Central memory CD4-positive, alpha-beta T cell (primary cell): ENCODE results near the gene OAS1.
"Not testable (repeated sequence)": the region's sequence is repeated elsewhere in the genome, so short reads cannot be mapped to it uniquely, and the experiment has no call there.

Experiments
- DNase-seq: peaks from one replicate; pipeline ENCODE4 v3.0.0; 2022

The OAS1 gene

DNA sequence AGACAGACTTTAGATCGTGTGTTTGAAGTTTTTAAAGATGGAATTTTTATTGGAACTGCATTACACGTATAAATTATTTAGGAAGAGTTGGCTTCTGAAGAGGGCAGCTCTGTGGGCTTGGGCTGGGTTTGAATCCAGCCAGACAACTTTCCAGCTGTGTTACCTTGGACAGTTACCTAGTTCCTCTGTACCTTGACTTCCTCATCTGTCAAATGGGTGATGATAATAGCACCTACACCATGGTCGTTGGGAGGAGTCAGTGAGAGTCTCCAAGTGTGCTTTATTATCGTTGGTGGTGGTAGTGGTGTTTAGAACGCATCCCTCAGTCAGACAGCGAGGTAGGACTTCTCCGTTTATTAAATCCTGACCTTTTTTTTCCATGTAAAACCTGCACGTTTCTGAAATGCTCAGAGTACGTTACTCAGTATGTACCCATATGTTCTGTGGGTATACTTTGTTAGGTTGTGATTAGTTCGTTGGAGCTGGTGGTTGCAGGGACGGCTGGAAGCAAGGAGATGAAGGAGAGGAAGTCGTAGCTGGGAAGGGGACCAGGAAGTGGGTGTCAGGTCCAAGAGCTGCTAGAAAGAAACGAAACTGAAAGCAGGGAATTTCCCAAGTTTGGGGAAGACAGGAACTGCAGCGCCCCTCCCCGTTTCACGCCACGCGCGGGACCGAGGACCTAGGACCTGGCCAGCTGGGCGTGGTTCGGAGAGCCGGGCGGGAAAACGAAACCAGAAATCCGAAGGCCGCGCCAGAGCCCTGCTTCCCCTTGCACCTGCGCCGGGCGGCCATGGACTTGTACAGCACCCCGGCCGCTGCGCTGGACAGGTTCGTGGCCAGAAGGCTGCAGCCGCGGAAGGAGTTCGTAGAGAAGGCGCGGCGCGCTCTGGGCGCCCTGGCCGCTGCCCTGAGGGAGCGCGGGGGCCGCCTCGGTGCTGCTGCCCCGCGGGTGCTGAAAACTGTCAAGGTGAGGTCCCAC, 31.3 kb downstream of the OAS1 start, which contains the start of gene OAS3:
Gene OAS3, plus strand, starts transcription at position 734 of the 979 bp plus-strand sequence. Its CDS starts 57 bp downstream, at position 791.
- peak; percentile 67 for DNase-seq

DNA sequence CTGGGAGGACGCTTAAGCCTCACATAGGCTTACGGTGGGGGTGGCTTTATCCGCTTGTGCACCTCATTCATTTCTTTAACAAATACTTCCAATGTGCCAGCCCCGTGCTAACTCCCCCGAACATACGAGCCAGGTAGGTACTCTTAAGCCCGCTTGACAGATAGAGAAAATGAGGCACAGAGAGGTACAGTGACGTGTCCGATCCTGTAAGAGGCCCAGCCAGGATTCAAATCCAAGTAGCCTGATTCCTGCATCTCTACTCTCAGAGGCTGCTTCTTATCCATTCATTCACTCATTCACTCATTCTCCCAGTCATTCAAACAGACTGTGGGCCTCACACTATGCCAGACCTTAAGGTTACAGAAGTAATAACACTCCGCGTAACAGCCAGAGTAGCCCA, 32.0 kb downstream of the OAS1 start:
- DNase-seq = no peak

DNA sequence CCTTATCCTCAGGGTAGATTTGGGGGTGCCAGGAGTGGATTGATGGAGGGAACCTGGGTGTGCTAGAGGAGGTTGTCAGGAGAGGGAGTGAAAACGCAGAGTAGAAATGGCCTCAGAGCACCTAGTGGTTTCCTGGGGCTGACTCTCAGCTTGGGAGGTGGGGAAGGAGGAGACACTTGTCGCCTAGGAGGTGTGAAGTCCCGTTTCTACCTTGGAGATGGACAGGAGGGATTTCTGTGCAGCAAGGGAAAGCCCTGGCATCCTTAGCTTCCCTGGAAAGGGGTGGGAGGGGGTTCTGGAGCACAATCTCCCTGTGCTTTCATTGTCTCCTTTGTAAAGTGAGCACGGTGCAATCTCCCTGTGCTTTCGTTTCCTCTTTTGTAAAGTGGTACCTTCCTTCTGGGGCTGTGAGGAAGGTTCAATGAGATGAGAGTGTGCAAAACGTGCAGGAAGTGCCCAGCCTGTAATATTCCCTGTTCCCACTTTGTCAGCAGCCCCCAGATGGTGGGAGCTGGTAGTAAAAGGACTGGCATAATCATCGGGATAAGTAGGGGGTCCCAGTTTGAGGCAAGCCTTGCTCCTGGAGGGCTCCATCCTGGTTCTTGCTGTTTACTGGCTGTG, 33.1 kb downstream of the OAS1 start:
- no peak for DNase-seq

DNA sequence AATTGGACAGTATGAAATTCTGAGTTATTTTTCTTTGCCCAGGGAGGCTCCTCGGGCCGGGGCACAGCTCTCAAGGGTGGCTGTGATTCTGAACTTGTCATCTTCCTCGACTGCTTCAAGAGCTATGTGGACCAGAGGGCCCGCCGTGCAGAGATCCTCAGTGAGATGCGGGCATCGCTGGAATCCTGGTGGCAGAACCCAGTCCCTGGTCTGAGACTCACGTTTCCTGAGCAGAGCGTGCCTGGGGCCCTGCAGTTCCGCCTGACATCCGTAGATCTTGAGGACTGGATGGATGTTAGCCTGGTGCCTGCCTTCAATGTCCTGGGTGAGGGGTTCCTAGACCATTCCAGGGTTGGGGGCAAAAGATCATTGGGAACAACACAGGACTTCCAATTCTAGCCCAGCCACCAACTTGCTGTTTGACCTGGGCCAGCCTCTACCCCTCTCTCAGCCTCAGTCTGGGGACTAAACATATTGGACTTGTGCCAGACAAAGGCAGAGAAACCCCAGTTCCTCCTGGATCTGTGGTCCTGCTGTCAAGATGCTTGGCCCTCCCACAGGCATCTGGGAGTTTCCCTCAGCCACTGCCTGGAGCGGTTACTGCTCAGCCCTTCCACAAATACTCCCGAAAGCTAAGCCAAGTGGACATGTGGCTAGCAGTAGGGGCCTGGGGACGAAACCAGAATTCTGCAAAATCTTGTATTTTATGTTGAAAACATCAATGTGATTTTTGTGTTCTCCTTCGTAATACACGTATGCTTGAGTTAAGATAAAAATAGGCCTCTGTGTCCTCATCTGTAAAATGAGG, 35.0 kb downstream of the OAS1 start:
- no peak for DNase-seq

DNA sequence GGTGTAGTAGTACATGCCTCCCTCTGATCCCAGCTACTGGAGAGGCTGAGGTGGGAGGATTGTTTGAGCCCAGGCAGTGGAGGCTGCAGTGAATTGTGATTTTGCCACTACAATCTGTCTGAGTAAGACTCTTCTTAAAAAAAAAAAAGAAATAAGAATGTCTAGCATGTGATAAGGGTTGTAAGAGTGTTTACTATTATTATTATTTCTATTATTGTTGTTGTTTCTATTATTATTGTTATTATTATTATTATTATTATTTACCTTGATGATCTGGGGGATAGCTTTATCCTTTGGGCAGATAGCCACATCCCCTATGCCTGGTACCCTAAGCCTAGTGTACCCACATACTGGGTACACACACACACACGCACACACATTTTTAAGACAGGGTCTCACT, 35.8 kb downstream of the OAS1 start:
- DNase-seq = no peak

DNA sequence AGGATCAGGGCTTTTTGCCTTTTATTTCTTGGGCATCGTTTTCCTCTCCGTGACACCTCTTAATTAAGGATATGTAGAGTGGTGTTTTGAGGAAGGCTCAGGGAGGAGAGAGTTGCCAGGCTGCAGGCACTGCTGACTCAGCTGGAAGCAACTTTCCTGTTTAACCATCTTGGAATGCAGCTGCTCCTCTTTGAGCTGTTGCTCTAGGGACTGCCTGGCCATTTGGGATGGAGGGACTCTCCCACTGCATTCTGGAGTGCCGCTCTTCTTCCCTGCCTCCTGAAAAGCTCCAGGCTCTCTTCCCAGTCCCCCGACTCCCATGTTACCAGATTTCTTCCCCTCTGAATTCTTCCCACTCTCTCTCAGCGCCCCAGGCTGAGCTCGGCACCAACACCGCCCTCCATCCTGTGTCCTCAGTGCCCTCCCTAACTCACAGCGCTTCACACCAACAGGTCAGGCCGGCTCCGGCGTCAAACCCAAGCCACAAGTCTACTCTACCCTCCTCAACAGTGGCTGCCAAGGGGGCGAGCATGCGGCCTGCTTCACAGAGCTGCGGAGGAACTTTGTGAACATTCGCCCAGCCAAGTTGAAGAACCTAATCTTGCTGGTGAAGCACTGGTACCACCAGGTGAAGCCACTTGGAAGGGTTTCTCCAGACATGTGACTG, 37.4 kb downstream of the OAS1 start:
- DNase-seq = no peak

DNA sequence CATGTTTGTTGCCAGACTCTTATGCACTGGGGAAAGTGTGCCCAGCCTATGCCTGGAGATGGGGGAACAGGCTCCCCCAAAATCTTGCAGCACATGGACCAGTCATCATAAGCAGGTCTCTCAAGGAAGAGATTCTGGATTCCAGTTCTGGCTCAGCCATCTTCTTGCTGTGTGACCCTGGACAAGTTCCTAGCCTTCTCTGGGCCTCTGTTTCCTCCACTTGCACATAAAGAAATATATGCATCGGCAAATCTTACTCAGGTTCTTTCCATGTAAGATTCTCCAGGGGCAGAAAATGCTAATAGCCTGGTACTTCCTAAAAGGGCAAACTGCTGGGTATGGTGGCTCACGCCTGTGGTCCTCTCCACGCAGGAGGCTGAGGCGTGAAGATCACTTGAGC, 38.8 kb downstream of the OAS1 start:
- DNase-seq = no peak

DNA sequence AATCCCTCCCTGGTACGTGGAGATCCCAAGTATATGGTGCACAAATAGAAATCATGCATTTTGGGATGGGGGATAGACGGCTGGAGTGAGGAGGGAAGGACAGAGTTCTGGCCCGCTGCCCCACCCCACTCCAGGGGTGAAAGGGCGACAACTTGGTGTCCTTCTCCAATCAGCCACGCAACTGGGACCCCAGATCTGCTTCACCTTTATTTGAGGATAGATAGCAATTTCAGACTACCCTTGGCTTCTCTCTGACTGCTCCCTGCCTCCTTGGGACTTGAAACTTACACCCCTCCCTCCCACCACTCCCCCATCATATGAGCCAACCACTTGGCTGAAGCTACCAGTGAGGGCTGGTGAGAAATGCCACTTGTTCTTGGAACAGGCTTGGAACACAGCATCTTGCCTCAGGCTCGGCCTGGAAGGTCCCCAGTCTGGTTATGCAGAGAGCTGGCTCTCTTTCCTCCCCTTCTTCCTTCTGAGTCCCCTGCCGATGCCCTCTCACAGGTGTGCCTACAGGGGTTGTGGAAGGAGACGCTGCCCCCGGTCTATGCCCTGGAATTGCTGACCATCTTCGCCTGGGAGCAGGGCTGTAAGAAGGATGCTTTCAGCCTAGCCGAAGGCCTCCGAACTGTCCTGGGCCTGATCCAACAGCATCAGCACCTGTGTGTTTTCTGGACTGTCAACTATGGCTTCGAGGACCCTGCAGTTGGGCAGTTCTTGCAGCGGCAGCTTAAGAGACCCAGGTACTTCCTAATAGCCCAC, 39.7 kb downstream of the OAS1 start:
- no peak for DNase-seq

DNA sequence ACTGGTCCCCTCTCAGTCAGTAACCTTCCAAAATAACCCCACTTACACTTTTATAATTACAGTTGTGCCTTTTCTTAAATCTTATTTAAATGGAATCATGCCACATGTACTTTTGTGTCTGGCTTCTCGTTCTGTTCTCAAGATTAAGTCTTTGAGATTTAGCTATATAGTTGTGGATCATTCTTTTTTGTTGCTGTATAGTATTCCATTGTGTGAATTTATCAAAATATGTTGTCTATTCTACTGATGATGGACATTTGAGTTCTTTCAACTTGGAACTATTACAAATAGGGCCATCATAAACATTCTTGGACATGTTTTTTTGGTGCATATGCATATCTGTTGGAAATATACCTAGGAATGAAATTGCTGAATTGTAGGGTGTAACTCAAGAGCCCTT, 40.6 kb downstream of the OAS1 start:
- no peak for DNase-seq

DNA sequence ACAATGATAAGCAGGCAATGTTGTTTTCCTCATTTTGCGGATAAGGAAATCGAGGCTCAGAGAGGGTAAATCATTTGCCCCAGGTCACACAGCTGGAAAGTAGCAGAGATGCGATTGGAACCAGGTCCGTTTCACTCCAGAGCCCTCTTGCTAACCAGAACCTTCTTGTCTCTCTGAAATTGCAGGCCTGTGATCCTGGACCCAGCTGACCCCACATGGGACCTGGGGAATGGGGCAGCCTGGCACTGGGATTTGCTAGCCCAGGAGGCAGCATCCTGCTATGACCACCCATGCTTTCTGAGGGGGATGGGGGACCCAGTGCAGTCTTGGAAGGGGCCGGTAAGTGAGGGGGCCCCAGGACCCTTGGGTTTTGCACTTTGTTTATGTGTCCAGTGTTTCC, 41.0 kb downstream of the OAS1 start:
- no peak for DNase-seq

DNA sequence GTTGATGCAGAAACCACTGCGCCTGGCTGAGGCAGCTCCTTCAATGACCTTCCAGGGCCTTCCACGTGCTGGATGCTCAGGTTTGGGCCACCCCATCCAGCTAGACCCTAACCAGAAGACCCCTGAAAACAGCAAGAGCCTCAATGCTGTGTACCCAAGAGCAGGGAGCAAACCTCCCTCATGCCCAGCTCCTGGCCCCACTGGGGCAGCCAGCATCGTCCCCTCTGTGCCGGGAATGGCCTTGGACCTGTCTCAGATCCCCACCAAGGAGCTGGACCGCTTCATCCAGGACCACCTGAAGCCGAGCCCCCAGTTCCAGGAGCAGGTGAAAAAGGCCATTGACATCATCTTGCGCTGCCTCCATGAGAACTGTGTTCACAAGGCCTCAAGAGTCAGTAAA, 42.0 kb downstream of the OAS1 start:
- no peak for DNase-seq

DNA sequence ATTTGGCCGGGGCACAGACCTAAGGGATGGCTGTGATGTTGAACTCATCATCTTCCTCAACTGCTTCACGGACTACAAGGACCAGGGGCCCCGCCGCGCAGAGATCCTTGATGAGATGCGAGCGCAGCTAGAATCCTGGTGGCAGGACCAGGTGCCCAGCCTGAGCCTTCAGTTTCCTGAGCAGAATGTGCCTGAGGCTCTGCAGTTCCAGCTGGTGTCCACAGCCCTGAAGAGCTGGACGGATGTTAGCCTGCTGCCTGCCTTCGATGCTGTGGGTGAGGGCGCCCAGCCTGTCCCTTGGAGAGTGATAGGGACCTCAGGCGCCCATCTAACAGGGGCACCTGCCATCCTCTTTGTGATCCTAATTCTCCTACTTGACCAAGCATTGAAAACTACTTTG, 43.9 kb downstream of the OAS1 start:
- no peak for DNase-seq

DNA sequence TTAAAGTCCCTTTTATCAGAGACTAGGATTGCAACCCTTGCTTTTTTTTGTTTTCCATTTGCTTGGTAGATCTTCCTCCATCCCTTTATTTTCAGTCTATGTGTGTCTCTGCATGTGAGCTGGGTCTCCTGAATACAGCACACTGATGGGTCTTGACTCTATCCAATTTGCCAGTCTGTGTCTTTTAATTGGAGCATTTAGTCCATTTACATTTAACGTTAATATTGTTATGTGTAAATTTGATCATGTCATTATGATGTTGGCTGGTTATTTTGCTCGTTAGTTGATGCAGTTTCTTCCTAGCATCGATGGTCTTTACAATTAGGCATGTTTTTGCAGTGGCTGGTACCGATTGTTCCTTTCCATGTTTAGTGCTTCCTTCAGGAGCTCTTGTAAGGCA, 50.4 kb downstream of the OAS1 start:
- not testable (repeated sequence) for DNase-seq

DNA sequence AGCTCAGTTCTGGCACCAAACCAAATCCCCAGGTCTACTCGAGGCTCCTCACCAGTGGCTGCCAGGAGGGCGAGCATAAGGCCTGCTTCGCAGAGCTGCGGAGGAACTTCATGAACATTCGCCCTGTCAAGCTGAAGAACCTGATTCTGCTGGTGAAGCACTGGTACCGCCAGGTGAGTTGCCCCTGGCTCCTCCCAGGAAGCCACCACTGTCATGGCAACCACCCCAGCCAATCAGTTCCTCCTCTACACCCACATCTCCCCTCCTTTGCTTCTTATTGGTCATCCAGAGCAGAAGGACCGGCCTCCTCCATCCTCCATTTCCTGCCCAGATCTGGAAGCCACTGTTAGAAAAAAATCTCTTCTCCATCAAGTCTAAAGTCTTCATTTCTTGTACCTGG, 54.3 kb downstream of the OAS1 start:
- no peak for DNase-seq

DNA sequence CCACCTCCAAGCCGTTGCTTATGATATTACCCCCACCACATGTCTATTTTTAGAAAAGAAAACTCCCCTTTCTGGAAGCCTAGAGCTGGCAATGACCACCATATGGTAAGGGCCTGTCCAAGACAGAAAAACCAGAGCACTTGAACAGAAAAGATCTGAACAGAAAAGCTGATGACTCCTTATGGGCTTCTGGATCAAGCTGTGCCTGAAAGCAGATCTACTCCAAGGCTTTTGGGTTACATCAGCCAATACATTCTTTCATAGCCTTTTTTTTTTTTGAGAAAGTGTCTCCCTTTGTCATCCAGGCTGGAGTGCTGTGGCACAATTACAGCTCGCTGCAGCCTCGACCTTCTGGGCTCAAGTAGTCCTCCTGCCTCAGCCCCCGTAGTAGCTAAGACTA, 54.8 kb downstream of the OAS1 start:
- no peak for DNase-seq

DNA sequence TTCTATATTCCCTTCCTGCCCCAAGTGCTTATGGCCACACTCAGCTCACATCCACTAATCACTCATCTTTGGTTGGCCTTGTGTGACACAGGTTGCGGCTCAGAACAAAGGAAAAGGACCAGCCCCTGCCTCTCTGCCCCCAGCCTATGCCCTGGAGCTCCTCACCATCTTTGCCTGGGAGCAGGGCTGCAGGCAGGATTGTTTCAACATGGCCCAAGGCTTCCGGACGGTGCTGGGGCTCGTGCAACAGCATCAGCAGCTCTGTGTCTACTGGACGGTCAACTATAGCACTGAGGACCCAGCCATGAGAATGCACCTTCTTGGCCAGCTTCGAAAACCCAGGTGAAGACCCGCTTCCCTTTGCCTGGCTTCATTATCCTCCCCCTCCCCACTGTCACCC, 55.8 kb downstream of the OAS1 start:
- no peak for DNase-seq

DNA sequence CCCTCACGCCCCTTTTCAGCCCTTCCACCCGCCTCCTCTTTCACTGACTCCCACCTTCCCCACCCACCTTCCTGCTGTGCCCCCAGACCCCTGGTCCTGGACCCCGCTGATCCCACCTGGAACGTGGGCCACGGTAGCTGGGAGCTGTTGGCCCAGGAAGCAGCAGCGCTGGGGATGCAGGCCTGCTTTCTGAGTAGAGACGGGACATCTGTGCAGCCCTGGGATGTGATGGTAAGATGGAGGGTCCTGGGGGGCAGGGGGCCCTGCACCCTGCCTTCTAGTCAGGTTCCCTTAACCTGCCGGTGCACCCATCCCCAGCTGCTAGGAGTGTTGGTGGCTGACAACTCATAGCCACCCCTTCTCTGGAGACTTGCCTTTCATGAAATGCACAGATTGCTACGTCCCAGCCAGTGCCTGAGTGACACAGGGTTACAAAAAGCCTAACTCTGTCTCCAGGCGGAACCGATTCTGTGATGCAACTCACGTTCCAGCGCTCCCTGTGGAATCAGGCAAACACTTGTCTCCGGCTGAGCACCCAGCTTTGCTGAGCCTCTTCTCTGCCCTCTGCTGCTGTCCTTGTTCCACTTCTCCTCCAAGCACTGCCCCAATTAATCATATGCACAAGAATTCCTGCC, 56.6 kb downstream of the OAS1 start:
- no peak for DNase-seq

DNA sequence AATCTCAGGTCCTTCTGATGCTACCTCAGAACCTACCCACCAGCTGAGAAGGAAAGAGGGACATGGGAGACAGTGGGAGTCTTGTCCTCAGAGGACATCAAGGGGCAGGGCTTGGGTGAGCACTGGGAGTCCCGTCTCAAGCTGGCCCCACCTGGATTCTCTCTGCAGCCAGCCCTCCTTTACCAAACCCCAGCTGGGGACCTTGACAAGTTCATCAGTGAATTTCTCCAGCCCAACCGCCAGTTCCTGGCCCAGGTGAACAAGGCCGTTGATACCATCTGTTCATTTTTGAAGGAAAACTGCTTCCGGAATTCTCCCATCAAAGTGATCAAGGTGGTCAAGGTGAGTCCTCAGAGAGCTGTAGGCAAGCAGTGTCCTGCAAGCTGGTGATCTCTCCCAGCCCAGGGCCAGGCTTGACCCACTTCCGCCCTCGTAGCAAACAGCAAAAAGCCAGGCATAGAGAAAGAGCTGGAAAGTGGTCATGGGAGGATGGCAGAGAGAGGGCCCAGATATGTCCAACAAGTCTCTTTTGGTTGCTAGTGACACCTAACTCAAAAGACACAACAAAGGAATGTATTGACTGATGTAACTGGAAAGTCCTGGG, 57.4 kb downstream of the OAS1 start:
- no peak for DNase-seq

DNA sequence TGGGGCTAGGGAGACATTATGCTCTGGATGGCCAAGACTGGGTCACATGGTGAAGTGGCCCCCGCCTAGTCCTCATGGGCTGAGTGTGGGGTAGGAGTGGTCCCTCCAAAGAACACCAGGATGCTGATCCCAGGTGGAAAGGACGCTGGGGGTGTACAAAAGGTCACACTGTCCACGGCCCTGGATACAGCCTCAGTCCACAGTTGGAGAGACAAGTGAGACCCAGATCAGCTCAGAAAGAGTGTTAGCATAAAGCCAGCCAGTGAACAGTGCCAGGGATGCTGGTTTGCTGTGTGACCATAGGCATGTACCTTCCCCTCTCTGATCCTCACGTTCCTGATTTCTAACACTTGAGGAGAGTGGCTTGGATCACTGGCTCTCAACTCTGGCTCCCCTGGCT, 58.2 kb downstream of the OAS1 start:
- DNase-seq = no peak

DNA sequence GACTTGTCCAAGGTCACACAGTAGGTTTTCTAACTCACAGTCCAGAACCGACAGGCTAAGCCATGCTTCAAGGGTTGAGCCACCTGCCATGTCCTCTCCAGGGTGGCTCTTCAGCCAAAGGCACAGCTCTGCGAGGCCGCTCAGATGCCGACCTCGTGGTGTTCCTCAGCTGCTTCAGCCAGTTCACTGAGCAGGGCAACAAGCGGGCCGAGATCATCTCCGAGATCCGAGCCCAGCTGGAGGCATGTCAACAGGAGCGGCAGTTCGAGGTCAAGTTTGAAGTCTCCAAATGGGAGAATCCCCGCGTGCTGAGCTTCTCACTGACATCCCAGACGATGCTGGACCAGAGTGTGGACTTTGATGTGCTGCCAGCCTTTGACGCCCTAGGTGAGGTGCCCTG, 58.9 kb downstream of the OAS1 start:
- DNase-seq = no peak

DNA sequence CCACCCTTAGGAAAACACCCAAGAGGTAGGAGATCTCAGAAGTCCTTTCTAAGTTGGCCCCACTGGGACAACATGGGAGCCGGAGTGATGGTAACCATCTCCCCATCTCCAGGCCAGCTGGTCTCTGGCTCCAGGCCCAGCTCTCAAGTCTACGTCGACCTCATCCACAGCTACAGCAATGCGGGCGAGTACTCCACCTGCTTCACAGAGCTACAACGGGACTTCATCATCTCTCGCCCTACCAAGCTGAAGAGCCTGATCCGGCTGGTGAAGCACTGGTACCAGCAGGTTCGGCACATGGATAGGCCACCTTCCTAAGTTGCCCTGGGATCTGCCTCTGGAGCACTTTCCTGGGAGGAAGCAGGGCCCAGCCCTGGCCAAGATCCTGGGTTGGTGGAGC, 60.5 kb downstream of the OAS1 start:
- DNase-seq = no peak
